PFSK-1 (cell line): ENCODE data around the gene PFKFB2.

ENCODE experiments used
- POLR2AphosphoS5 ChIP-seq: IDR thresholded peaks from 2 replicates; pipeline ENCODE4 v1.6.1; 2012; ENCODE audit warnings: low read depth, mild to moderate bottlenecking, control low read depth, low read length, moderate library complexity
- REST ChIP-seq, 2 experiments: IDR thresholded peaks; 2 replicates each; pipeline versions ENCODE4 v1.6.1 to v1.8.0; 2011 to 2012; ENCODE audit warnings: low read depth in 2 of 2, low read length in 2 of 2, control low read depth in 1 of 2, inconsistent platforms in 1 of 2, mild to moderate bottlenecking in 1 of 2, moderate library complexity in 1 of 2; ENCODE audit not compliant: insufficient read depth in 1 of 2

GRCh38 chr1:207085887-207086286 is 32.8 kb downstream of the PFKFB2 start:
- TF ChIP-seq POLR2AphosphoS5 (no peak), REST (IDR thresholded peaks at IDR 0.05; ENCODE audit: insufficient read depth in 1 of 2, low read depth in 2 of 2, low read length in 2 of 2) (no peak)
